Vagina (tissue), 2 donors: ENCODE data around the gene RASGRP3.

ENCODE experiments used
- POLR2A ChIP-seq, 2 donors: fragments of 450-650 bp; IDR thresholded peaks; one replicate each; pipeline ENCODE4 v1.6.1; 2017; ENCODE audit warnings: antibody characterized with exemption in 2 of 2, mild to moderate bottlenecking in 2 of 2, moderate library complexity in 2 of 2
- POLR2AphosphoS5 ChIP-seq, 2 donors: sonication (generic); formaldehyde crosslinking; IDR thresholded peaks; one replicate each; pipeline ENCODE4 v1.9.0; 2017; ENCODE audit warnings: antibody characterized with exemption in 2 of 2, mild to moderate bottlenecking in 2 of 2, low read depth in 1 of 2; ENCODE audit not compliant: insufficient read depth in 1 of 2
- TF ChIP-seq, protein P1 (sequence below), 3 experiments: fragments of 450-650 bp in 2 of 3; fragments of 200-600 bp in 1 of 3; sonication (generic) in 1 of 3; IDR thresholded peaks; one replicate each; pipeline ENCODE4 v1.5.1; 2017 to 2019; ENCODE audit warnings: antibody characterized with exemption in 3 of 3, mild to moderate bottlenecking in 2 of 3, moderate library complexity in 2 of 3

DNA sequence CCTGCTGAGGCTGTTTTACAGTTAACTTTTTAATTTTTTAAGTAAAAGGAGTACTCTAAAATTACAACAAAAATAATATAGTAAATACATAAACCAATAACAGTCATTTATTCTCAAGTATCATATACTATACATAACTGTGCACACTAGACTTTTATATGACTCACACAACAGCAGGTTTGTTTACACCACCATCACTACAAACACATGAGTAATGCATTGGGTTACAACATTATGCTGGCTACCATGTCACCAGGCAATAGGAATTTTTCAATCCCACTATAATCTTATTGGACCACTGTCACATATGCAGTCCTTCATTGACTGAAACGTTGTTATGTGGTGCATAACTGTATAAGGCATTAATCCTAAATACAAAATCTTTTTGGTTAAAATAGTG, 42.5 kb downstream of the RASGRP3 start:
- no peak for TF ChIP-seq POLR2A (IDR thresholded peaks at IDR 0.05)
- TF ChIP-seq, protein P1, sequence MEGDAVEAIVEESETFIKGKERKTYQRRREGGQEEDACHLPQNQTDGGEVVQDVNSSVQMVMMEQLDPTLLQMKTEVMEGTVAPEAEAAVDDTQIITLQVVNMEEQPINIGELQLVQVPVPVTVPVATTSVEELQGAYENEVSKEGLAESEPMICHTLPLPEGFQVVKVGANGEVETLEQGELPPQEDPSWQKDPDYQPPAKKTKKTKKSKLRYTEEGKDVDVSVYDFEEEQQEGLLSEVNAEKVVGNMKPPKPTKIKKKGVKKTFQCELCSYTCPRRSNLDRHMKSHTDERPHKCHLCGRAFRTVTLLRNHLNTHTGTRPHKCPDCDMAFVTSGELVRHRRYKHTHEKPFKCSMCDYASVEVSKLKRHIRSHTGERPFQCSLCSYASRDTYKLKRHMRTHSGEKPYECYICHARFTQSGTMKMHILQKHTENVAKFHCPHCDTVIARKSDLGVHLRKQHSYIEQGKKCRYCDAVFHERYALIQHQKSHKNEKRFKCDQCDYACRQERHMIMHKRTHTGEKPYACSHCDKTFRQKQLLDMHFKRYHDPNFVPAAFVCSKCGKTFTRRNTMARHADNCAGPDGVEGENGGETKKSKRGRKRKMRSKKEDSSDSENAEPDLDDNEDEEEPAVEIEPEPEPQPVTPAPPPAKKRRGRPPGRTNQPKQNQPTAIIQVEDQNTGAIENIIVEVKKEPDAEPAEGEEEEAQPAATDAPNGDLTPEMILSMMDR (IDR thresholded peaks at IDR 0.05), result no peak
- no peak for TF ChIP-seq POLR2AphosphoS5 (IDR thresholded peaks at IDR 0.05; ENCODE audit: insufficient read depth in 1 of 2, low read depth in 1 of 2)
